ENCODE results near the gene NINJ1. TPM values are rescaled to one million over a fixed set of nuclear protein-coding genes. Genes with fewer than 3 reads are reported as not detected.

The NINJ1 gene
- total and polyA plus RNA-seq, 2 of the 13 experiments (the other 11 are each of a cell fraction or from before 2014, with no cell fraction given), result 81.2 to 92.1 TPM

DNA sequence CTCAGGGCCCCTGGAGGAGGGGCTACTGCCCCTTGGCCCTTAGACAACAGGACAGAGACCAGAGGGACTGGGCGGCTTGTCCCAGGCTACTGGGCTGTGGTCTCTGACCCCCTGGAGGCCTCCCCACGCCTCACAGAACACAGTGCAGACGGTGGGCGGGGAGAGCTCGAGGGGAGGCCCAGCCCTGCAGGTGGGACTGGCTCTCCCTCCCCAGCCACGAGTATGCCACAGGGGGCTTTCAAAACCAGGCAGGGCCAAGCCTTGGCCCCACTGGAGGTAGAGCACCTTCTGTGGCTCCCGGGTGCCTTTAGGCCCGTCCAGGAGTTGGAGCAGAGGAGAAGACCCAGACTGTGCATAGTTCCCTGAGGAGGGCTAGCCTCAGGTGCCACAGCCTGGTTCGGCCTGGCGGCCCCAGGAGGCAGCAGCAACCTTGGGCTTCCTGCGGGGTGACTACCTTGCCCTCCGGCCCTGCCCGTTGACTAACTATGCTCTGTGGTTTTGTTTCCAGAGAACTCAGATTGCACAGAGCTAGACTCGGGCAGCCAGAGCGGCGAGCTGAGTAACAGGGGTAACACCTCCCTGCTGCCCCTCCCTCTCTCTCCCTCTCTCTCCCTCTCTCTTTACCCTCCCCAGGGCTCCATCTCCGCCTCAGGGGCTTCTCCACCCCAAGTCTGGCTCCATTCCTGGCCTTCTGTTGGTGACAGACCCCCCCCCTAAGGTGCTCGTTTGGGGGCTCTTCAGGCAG lies 22.5 kb downstream of the NINJ1 start (continued):
- TF ChIP-seq, protein P1, sequence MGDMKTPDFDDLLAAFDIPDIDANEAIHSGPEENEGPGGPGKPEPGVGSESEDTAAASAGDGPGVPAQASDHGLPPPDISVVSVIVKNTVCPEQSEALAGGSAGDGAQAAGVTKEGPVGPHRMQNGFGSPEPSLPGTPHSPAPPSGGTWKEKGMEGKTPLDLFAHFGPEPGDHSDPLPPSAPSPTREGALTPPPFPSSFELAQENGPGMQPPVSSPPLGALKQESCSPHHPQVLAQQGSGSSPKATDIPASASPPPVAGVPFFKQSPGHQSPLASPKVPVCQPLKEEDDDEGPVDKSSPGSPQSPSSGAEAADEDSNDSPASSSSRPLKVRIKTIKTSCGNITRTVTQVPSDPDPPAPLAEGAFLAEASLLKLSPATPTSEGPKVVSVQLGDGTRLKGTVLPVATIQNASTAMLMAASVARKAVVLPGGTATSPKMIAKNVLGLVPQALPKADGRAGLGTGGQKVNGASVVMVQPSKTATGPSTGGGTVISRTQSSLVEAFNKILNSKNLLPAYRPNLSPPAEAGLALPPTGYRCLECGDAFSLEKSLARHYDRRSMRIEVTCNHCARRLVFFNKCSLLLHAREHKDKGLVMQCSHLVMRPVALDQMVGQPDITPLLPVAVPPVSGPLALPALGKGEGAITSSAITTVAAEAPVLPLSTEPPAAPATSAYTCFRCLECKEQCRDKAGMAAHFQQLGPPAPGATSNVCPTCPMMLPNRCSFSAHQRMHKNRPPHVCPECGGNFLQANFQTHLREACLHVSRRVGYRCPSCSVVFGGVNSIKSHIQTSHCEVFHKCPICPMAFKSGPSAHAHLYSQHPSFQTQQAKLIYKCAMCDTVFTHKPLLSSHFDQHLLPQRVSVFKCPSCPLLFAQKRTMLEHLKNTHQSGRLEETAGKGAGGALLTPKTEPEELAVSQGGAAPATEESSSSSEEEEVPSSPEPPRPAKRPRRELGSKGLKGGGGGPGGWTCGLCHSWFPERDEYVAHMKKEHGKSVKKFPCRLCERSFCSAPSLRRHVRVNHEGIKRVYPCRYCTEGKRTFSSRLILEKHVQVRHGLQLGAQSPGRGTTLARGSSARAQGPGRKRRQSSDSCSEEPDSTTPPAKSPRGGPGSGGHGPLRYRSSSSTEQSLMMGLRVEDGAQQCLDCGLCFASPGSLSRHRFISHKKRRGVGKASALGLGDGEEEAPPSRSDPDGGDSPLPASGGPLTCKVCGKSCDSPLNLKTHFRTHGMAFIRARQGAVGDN (CRISPR knock-in tag; IDR thresholded peaks at IDR 0.05), result peak; percentile 39; the same call in 1 of the 2 replicates
- no peak for TF ChIP-seq ZNF331 (CRISPR knock-in tag; IDR thresholded peaks at IDR 0.05)
- TF ChIP-seq, protein P2, sequence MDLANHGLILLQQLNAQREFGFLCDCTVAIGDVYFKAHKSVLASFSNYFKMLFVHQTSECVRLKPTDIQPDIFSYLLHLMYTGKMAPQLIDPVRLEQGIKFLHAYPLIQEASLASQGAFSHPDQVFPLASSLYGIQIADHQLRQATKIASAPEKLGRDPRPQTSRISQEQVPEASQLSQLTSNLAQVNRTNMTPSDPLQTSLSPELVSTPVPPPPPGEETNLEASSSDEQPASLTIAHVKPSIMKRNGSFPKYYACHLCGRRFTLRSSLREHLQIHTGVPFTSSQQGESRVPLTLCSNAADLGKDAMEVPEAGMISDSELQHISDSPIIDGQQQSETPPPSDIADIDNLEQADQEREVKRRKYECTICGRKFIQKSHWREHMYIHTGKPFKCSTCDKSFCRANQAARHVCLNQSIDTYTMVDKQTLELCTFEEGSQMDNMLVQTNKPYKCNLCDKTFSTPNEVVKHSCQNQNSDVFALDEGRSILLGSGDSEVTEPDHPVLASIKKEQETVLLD (CRISPR knock-in tag; IDR thresholded peaks at IDR 0.05; ENCODE audit: low read depth), result no peak
- TF ChIP-seq SALL1 (CRISPR knock-in tag; IDR thresholded peaks at IDR 0.05), result peak; percentile 40; the same call in 1 of the 2 replicates
- TF ChIP-seq ZNF772 (CRISPR knock-in tag; IDR thresholded peaks at IDR 0.05), result no peak
- TF ChIP-seq ZBTB42 (CRISPR knock-in tag; IDR thresholded peaks at IDR 0.05), result no peak
- 0 out of 2 replicates have a peak, but pooled peaks have one; percentile 18 for TF ChIP-seq HNRNPL (IDR thresholded peaks at IDR 0.05; ENCODE audit: low read depth, low read length)
- TF ChIP-seq STAG1 (CRISPR knock-in tag; IDR thresholded peaks at IDR 0.05), result no peak
- TF ChIP-seq CCDC6 (CRISPR knock-in tag; IDR thresholded peaks at IDR 0.05), result 0 out of 2 replicates have a peak, but pooled peaks have one; percentile 52
- TF ChIP-seq, protein P3, sequence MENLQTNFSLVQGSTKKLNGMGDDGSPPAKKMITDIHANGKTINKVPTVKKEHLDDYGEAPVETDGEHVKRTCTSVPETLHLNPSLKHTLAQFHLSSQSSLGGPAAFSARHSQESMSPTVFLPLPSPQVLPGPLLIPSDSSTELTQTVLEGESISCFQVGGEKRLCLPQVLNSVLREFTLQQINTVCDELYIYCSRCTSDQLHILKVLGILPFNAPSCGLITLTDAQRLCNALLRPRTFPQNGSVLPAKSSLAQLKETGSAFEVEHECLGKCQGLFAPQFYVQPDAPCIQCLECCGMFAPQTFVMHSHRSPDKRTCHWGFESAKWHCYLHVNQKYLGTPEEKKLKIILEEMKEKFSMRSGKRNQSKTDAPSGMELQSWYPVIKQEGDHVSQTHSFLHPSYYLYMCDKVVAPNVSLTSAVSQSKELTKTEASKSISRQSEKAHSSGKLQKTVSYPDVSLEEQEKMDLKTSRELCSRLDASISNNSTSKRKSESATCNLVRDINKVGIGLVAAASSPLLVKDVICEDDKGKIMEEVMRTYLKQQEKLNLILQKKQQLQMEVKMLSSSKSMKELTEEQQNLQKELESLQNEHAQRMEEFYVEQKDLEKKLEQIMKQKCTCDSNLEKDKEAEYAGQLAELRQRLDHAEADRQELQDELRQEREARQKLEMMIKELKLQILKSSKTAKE (CRISPR knock-in tag; IDR thresholded peaks at IDR 0.05; ENCODE audit: borderline replicate concordance), result no peak
- no peak for TF ChIP-seq ZNF501 (CRISPR knock-in tag; IDR thresholded peaks at IDR 0.05)
- TF ChIP-seq ZZZ3 (CRISPR knock-in tag; IDR thresholded peaks at IDR 0.05; ENCODE audit: borderline replicate concordance), result no peak
- TF ChIP-seq, protein P4, sequence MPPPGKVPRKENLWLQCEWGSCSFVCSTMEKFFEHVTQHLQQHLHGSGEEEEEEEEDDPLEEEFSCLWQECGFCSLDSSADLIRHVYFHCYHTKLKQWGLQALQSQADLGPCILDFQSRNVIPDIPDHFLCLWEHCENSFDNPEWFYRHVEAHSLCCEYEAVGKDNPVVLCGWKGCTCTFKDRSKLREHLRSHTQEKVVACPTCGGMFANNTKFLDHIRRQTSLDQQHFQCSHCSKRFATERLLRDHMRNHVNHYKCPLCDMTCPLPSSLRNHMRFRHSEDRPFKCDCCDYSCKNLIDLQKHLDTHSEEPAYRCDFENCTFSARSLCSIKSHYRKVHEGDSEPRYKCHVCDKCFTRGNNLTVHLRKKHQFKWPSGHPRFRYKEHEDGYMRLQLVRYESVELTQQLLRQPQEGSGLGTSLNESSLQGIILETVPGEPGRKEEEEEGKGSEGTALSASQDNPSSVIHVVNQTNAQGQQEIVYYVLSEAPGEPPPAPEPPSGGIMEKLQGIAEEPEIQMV (CRISPR knock-in tag; IDR thresholded peaks at IDR 0.05; ENCODE audit: low read depth), result no peak
- TF ChIP-seq ATF7 (IDR thresholded peaks at IDR 0.05), result no peak
- no peak for TF ChIP-seq ATF7 (CRISPR knock-in tag; IDR thresholded peaks at IDR 0.05)
- no peak for TF ChIP-seq ATM (IDR thresholded peaks at IDR 0.05; ENCODE audit: borderline replicate concordance)
